NCI-H69 (cell line): ENCODE measurements around the gene CMC4.

ENCODE experiments used
- DNase-seq: peaks from one replicate; lab custom pipeline; 2025; lab: John Stamatoyannopoulos, UW

CMC4 gene

DNA sequence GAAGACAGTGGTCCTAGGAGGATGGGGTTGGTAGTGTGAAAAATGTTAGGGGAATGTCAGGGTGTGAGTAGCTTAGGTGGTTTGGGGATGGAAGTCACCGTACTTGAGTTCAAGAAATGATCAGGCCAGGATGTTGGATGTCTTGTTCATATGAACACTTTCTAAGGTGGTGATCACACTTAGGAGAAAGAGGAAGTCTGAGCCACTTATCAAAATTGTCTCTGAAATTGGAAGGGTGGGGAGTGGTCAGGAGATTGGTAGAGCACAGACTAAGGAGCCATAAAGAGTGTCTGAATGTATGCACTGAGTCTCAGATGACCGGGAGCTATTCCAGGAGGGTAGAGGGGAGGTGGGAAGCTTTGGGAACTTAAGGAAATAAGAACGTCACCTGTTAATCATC is 17.3 kb downstream of the CMC4 start:
- no peak for DNase-seq

DNA sequence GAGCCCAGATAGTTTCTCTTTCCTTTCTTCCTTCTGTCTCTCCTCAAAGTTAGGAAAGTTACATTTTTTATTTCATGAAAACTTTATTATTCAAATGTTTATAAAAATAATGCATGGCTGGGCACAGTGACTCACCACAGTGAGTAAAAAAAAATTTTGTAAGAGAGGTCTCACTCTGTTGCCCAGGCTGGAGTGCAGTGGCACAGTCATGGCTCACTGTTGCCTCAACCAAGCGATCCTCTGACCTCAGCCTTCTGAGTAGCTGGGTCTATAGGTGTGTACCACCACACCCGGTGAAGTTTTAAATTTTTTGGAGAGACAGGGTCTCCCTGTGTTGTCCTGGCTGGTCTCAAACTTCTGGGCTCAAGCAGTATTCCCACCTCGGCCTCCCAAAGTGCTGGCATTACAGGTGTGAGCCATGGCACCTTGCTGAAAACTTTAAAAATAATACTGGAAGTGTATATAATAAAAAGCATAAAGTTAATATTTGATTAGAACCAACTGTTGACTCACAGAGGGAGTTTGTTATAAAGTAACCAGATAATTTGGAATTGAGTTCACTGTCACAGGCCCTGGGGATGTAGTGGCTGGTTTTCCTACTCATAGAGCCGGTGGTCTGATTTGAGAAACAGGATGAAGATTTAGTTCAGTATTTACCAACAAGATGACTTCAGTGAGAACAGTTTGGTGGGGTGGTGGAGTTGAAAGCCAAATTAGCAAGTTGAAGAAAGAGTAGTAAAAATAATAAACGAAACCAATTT is 18.0 kb downstream of the CMC4 start:
- DNase-seq, result no peak

DNA sequence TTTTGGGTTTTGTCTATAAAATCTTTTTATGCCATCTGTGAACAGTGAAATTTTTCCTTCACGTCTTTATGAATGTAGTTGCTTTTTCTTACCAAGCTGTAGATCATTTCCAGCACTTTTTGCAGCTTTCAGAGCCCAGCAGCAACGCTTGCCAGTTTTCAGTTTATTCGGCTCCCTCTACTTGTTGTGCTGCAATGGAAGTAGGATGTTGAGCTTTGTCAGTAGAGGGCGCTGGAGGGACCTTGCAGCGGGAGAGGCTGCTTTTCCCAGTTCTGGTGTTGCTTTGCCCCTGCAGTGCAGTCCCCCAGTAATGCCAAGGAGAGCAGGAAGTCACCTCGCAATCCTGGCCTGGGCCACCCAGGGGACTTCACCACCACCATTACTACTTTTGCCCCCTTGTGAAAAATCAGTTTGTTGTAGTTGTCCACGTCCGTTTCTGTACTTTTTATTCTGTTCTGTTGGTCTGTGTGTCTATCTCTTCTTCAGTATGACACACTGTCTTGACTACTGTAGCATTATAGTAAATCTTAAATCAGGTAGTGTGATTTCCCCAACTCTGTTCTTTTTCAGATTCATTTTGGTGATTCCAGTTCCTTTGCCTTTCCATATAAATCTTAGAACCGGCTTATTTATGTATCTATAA is 21.8 kb downstream of the CMC4 start:
- peak; percentile 50 for DNase-seq

DNA sequence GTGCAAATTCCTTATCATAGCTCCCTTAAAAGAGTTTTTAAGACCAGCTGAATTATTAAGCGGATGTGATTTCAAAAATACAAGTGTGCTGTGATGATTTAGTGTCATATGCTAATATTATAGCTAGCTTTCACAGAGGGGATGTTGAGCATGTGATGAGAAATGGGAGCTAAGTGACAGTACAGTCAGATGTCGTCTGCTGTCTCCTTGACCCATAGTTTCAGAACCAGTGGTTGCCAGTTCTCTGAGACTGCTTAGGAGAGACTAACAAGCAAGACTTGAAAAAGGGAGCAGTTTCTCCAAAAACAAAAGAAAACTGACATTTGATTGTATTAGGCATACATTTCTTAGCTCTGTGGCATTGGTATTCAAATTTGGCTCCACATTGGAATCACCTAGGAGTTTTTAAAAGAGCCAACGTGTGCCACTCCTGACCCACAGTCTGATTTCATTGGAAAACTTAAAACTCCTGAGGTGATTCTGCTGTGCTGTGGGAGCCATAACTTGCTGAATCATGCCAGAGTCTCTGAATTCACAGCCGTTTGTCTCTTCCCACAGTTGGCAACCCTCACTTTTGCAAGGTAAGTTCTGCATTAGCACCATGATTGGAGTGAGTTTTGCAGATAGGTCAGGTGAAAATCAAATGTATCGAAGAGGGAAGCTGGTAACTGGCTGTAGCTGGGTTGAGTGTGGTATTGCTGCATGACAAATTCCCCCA is 24.0 kb downstream of the CMC4 start:
- DNase-seq, result no peak

DNA sequence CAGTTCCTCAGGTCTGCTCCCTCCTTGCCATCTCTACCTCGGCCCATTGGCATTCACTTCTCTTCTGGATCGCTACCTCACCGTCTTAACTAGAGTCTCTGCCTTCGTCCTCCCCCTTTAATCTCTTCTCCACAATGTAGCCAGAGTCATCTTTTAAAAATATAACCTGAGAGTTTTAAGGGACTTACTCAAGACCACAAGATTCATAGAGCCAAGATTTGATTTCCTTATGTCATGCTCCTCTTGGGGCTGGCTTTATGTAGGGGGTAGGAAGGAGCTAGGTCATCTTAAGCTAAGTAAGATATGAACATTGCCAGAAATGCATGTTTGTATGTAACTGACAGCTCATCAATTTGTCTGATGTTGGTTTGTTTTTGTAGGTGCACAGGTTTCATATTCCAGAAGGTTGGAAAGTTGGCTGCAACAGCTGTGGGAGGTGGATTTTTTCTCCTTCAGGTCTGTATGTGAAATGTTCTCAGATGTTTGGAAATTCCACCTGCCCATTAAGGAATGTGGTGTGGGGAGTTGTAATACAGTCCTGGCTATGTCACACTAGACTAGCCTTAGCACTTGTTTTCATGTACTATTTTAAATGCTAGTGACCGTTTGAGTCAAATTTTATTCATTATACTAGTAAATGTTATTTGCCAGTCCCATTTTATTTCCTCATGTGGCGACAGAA is 24.7 kb downstream of the CMC4 start:
- no peak for DNase-seq

DNA sequence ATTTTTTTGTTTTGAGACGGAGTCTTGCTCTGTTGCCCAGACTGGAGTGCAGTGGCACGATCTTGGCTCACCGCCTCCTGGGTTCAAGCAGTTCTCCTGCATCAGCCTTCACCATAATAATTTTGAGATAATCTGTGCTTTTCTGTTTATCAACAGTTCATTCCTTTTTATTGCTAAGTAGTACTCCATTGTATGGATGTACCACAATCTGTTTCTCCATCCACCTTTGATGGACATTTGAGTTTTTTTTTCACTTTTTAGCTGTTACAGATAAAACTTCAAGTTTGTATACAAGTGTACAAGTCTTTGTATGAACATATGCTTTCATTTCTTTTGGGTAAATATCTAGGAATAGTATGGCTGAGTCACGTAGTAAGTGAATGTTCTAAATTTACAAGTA is 35.2 kb downstream of the CMC4 start:
- DNase-seq, result no peak

DNA sequence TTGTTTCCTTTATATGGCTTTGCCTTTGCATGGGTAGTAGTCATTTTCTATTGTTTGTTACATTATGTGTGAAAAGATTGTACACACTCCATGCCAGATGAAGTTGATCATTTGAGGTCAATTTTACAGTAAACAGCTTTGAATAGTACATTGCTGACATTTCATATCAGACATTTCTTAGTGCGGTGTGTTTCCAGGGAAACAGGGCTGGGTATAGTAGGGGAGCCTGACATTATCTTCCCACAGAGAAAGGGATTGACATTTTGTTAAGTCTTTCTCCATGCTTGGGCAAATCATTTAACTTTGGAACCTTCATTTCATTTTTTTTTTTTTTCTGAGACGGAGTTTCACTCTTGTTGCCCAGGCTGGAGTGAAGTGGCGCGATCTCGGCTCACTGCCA is 39.3 kb downstream of the CMC4 start:
- DNase-seq, result no peak

DNA sequence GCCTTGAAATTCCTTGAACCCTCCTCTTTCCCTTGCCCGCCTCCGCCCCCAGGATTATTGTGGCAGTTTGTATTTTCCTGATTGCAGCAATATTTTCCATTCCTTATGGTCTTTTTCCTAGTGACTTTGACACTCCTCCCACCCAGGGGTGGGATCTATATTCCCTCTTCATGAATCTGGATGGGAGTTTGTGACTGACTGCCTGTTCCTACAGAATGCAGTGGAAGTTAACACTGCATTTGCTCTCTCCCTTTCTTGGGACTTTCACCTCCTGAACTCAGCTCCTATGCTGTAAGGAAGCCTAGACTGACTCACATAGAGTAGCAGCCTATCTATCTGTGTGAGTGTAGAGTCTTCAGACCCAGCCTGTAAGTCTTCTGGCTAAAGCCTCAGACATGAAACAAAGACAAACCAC is 42.1 kb downstream of the CMC4 start:
- peak; percentile 31 for DNase-seq

DNA sequence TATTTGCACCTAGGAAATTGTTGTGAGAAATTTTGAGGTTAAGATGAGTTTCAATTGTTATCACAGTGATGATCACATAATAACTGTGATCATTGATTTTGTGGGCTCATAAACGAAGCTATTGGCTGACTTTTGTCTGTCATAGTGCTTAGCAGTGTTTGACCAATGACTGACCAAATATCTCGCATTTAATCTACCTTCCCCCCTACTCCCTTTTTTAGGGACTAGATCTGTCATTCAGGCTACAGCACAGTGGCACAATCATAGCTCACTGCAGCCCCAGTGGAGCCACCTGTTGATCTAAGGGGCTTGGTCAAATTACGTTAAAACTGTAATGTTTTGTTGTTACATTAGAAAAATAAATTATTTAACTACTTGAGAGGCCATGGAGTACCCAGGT is 42.8 kb downstream of the CMC4 start:
- peak; percentile 60 for DNase-seq

DNA sequence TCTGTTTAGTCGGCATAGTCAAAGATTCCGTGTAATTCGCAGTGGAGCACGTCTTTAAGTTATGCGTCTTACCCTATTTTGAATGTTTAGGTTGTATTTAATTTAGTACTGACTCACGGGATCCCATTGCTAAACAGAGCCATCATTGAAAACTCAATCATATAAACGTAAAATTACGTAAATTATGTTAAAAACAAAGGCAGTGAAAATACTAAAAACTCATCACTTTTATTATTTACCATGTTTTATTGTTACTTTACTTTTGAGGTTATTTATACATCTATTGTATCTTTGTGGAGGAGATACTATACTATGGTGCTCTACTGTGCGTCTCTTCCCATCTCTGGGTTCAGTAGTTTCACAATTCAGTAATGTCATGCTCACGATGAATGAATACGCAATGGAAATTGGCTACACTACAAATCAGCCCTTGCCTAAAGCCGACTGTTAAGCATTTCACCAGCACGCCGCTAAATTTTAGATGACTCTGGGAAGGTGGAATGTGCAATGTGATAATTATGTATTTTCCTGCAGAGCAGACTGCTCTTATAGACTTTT is 43.3 kb downstream of the CMC4 start:
- peak; percentile 65 for DNase-seq

DNA sequence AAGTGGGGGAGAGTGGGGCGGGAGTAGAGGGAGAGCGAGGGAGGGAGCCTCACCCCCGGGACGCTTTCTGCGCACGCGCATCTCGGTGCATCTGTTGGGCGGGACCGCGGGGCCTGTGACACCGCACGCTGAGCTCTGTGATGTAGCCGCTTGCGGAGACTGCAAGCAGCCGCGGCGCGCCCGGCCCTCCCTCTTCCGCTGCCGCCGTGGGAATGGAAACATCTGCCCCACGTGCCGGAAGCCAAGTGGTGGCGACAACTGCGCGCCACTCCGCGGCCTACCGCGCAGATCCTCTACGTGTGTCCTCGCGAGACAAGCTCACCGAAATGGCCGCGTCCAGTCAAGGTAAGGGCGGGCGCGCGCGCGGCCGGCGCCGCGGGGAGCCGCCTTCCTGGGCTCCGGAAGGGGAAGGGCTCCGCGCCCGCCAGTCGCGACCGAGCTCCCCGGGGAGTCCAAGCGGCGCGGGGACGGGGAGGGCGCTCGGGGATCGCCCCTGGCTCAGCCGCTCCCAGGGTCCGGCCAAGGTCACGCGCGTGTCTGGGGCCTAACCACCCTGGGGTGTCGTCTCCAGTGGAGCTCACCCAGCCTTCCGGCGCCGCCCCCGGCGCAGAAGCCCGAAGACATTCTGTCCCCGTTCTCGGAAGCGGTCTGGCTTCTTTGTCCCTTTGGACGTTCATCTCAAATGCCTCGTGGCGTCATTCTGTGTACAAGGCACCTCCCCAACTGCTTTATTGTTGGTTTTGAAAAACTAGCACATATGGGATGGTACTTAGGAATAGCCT is 44.0 kb downstream of the CMC4 start, which contains the start of gene FUNDC2:
Gene FUNDC2 (plus strand): TSS at position 118 of the 782 bp plus-strand sequence. CDS start 95 bp downstream, at position 213.
- peak; percentile 98 for DNase-seq

DNA sequence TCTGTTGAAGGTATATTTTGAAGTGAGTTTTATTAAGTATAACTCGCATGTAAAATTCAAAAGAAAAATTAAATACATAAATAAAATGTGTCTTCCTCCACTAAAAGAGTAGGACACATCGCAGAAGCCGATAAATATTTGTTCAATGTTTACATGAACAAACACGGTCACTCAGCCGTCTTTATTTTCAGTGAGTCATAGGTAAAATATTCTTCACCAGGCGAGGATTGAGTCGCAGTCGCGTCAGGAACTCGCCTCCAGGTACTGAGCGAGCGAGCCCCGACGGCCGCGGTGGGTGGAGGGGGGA is 44.6 kb downstream of the CMC4 start:
- no peak for DNase-seq

DNA sequence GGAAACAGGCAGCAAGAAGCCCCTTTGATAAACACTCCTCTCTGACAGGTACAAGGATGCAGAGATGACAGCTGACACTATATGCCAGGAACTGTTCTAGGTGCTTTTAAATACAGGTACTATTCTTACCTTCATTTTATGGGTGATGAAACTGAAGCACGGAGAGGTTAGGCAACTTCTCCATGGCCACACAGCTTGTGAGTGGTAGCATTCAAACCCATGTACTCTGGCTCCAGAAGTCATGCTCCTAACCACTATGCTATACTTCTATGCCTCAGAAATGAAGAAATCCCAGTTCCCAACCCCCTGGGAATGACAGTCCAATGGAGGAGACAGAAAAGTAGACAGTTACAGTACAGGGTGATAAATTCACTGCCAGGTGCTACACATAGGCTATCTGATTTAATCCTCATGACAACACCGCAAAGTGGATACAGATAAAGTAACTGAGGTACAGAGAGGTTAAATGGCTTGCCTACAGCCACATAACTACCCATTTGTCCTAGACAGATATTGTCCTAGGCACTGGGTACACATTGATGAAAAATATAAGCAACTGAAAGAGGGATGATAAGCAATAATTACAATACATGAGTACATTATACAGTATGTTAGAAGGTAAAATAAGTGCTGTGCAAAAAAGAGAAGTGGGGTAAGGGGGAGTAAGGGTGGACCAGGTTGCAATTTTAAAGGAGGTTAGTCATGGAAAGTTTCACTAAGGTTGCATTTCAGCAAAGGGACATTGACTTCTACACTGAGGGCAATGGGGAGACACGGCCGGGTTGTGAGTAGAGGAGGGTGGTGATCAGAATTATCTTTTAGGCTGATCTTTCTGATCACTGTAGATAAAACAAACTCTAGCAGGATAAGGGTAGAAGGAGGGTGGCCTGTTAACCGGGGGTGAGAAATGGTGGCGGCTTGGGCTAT is 46.8 kb downstream of the CMC4 start:
- DNase-seq, result no peak

DNA sequence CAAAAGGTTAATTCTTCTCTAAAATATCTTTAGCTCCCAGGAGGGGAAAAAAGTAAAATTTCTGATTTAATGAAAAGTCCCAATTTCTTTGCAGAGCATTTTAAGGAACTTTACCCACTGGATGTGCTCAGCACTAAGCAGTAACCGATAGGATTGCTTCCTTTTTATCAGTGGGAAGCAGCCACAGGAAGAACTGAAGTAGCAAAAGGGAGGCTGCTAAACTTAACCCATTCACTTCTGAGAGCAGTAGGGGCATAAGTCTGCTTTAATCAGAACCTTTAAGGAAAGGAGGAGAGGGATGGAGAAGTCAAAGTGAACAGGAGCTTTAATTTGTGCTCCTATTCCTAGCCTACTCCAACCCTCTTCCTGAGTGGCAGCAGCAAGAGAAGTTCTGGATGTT is 48.4 kb downstream of the CMC4 start, which contains the start of gene F8:
Gene F8 (minus strand): TSS at position 139 of the 400 bp plus-strand sequence. CDS start 171 bp downstream, outside the sequence.
- DNase-seq, result no peak

DNA sequence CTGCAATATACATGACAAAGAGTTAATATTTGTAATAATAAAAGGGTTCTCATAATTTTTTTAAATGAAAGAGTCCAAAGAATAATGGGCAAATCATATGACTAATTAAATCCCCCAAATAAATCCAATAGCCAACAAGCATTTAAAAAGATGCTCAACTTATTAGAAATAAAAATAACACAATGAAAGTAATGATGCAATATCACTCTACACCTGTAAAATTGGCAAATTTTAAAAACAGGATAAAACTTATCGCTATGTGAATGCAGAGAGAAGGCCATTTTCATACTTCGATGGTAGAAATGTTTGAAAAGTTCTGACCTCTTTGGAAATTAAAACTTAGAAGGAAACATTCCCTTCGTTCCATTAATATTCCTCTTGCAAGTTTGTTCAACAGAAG is 50.3 kb downstream of the CMC4 start:
- no peak for DNase-seq
